Uterus (tissue), 4 donors: ENCODE results near the gene EXOC3L2. TPM values are rescaled to one million over a fixed set of nuclear protein-coding genes. Genes with fewer than 3 reads are reported as not detected.

Experiments
- DNase-seq, 2 donors: peaks; one replicate each; pipeline ENCODE4 v3.0.0-alpha.2; 2019 to 2020
- H3K27ac ChIP-seq, 2 donors: fragments of 200-600 bp; sonication (generic); 1 replicate in 1 of 2; 2 replicates in 1 of 2; pipeline ENCODE4 v1.5.1; 2016 to 2018
- H3K27me3 ChIP-seq, 2 donors: fragments of 200-600 bp; sonication (generic); one replicate each; pipeline ENCODE4 v1.5.1; 2018 to 2019; ENCODE audit warnings: control low read depth in 1 of 2
- H3K36me3 ChIP-seq, 2 donors: fragments of 200-600 bp; sonication (generic); one replicate each; pipeline ENCODE4 v1.5.1; 2019; ENCODE audit warnings: control low read depth in 1 of 2
- H3K4me1 ChIP-seq, 2 donors: fragments of 200-600 bp; sonication (generic); one replicate each; pipeline ENCODE4 v1.5.1; 2018 to 2019; ENCODE audit warnings: control low read depth in 1 of 2
- H3K4me3 ChIP-seq, 2 donors: fragments of 200-600 bp; sonication (generic); 1 replicate in 1 of 2; 2 replicates in 1 of 2; pipeline ENCODE4 v1.5.1; 2018 to 2019; ENCODE audit warnings: mild to moderate bottlenecking in 1 of 2
- H3K9me3 ChIP-seq, 2 donors: fragments of 200-600 bp; sonication (generic); one replicate each; pipeline ENCODE4 v1.5.1; 2019; ENCODE audit warnings: control low read depth in 1 of 2
- CTCF ChIP-seq, 4 experiments: fragments of 200-600 bp in 2 of 4; fragments of 450-650 bp in 2 of 4; sonication (generic) in 2 of 4; IDR thresholded peaks; one replicate each; pipeline ENCODE4 v1.5.1; 2016 to 2019; ENCODE audit warnings: antibody characterized with exemption in 4 of 4, mild to moderate bottlenecking in 2 of 4, moderate library complexity in 1 of 4
- POLR2A ChIP-seq, 2 donors: fragments of 450-650 bp; IDR thresholded peaks; one replicate each; pipeline ENCODE4 v1.6.1; 2016; ENCODE audit warnings: antibody characterized with exemption in 2 of 2, mild to moderate bottlenecking in 1 of 2, moderate library complexity in 1 of 2
- intact Hi-C: fragments of 100-400 bp; cut with DNase I; formaldehyde crosslinking; loops from one replicate; pipeline ENCODE4 v1.15.1; 2023; ENCODE audit warnings: low total_unique reads
- total RNA-seq, 4 donors: library from RNA; depleted of rRNA in 3 of 4; stranded (reverse); fragments of >200 nt in 3 of 4; gene quantifications; one replicate each; pipeline versions ENCODE4 v1.1.0 to v1.2.4, GENCODE V29; 2014 to 2023
- donor health status: DM: yes; HTN: yes; CAD: no.

The EXOC3L2 gene
- total RNA-seq, 4 donors from 2014 or later: 2.4 to 7.2 (median 6.4) TPM

DNA sequence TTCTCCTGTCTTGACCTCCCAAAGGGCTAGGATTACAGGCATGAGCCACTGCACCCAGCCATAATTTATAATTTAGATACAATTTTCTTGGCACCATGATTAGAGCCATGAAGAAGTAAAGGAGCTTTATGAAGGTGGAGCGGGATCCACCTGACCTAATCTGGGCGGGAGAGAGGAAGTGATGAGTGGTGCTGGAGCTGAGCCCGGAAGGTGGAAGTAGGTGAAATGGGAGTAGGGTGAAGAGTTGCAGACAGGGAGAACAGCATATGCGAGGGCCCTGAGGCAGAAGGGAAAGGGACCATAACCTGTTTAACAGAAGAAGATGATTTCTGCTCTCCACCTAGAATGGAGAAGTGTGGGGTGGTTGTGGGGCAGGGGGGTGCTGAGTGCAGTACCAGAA, 62.4 kb downstream of the EXOC3L2 start:
- H3K27ac ChIP-seq: no peak overlapping the region
- no peak for TF ChIP-seq CTCF (IDR thresholded peaks at IDR 0.05)
- no peak for TF ChIP-seq POLR2A (IDR thresholded peaks at IDR 0.05)
- no peaks in the 10 kb centered on the region for H3K36me3 ChIP-seq
- intact Hi-C loops: no loop called here
- no peak overlapping the region for H3K4me3 ChIP-seq
- no peaks in the 10 kb centered on the region for H3K9me3 ChIP-seq
- H3K27me3 ChIP-seq: no peaks in the 10 kb centered on the region
- peaks cover 4 to 13% of the 10 kb centered on the region in 2 donors for H3K4me1 ChIP-seq
- DNase-seq: no peak

DNA sequence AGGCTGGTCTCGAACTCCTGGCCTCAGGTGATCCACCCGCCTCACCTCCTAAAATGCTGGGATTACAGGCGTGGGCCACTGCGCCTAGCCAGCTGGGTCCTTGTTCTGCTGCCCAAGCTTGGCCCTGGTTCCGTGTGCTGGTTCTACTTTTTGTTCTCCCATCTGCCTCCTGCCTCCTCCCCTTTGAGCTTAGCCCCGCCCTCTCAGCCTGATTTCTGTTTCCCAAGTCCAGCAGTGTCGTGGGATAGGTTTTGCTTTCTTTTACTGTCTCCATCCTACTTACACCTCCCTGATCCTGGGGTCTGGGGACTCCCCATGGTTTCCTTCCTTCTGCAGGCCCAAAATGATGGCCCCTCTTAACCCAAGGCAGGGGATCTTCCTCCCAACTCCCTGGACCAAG, 64.3 kb downstream of the EXOC3L2 start:
- DNase-seq: no peak
- H3K27me3 ChIP-seq: no peaks in the 10 kb centered on the region
- H3K27ac ChIP-seq: no peak overlapping the region
- peaks cover 8 to 21% of the 10 kb centered on the region in 2 donors for H3K4me1 ChIP-seq
- TF ChIP-seq POLR2A (IDR thresholded peaks at IDR 0.05) (no peak), CTCF (IDR thresholded peaks at IDR 0.05) (no peak)
- H3K9me3 ChIP-seq: no peaks in the 10 kb centered on the region
- intact Hi-C loops: no loop called here
- no peaks in the 10 kb centered on the region for H3K36me3 ChIP-seq
- H3K4me3 ChIP-seq: no peak overlapping the region

- Histone ChIP-seq H3K27ac (peak overlapping the region in 1 of 2 donors; percentile 89), H3K4me1 (peaks cover 8 to 21% of the 10 kb centered on the region in 2 donors), H3K27me3 (no peaks in the 10 kb centered on the region), H3K36me3 (no peaks in the 10 kb centered on the region), H3K4me3 (peak overlapping the region; percentile 53 to 87), H3K9me3 (no peaks in the 10 kb centered on the region)
- intact Hi-C loops: no loop called here
- TF ChIP-seq POLR2A (IDR thresholded peaks at IDR 0.05) (no peak), CTCF (IDR thresholded peaks at IDR 0.05) (no peak)
- no peak for DNase-seq
Measured at GRCh38 chr19:45179892-45180370, 65.3 kb downstream of the EXOC3L2 start.

GRCh38 chr19:45179072-45179891, 65.9 kb downstream of the EXOC3L2 start:
- Histone ChIP-seq H3K27me3 (no peaks in the 10 kb centered on the region), H3K4me1 (peaks cover 8 to 21% of the 10 kb centered on the region in 2 donors), H3K9me3 (no peaks in the 10 kb centered on the region), H3K4me3 (peak overlapping the region; percentile 53 to 87), H3K27ac (peak overlapping the region; percentile 50 to 89), H3K36me3 (no peaks in the 10 kb centered on the region)
- intact Hi-C loops: no loop called here
- TF ChIP-seq POLR2A (IDR thresholded peaks at IDR 0.05) (no peak), CTCF (IDR thresholded peaks at IDR 0.05) (no peak)
- peak in 1 of 2 donors; percentile 38 for DNase-seq
